ENCODE results near the gene PSG1. TPM values are rescaled to one million over a fixed set of nuclear protein-coding genes. Genes with fewer than 3 reads are reported as not detected.
"Not testable (repeated sequence)": the region's sequence is repeated elsewhere in the genome, so short reads cannot be mapped to it uniquely, and the experiment has no call there.

PSG1 gene
- total RNA-seq, 1 donor from 2014 or later: not detected

- intact Hi-C loops (cut with micrococcal nuclease); DNase-seq; ATAC-seq: not testable (repeated sequence)
Measured at GRCh38 chr19:42843631-42844030, 35.9 kb downstream of the PSG1 start.

DNA sequence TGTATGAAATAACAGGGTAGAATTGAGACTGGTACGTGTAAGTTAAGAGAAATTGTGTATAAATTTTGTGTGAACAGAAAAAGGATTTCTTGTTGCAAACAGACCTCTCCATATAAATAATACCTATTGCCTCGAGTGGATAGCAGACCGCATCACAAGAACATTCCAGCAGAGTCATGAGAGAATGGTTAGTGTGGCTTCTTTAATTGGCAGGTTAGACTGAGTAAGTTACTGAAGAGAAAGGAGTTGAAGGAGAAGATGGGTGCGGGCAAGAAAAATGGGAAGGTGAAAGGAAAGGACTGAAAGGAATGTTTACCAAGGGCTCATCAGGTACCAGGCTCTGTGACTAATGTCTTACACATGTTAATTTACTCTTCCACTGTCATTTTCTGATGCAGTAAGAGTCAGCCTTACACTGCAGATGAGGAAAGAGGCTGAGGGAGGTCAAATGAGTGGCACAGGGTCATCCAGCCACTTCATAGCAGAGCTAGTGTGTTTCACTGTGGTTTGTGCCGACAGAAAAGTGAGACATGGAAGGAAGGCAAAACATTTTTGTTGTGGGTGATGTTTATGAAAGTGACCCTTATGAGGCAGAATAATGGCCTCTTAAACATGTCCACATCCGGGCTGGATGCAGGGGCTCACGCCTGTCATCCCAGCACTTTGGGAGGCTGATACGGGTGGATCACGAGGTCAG, 46.6 kb downstream of the PSG1 start:
- DNase-seq; intact Hi-C loops (cut with micrococcal nuclease); ATAC-seq: not testable (repeated sequence)

GRCh38 chr19:42832023-42832680, 47.4 kb downstream of the PSG1 start:
- ATAC-seq; DNase-seq; intact Hi-C loops (cut with micrococcal nuclease): not testable (repeated sequence)

DNA sequence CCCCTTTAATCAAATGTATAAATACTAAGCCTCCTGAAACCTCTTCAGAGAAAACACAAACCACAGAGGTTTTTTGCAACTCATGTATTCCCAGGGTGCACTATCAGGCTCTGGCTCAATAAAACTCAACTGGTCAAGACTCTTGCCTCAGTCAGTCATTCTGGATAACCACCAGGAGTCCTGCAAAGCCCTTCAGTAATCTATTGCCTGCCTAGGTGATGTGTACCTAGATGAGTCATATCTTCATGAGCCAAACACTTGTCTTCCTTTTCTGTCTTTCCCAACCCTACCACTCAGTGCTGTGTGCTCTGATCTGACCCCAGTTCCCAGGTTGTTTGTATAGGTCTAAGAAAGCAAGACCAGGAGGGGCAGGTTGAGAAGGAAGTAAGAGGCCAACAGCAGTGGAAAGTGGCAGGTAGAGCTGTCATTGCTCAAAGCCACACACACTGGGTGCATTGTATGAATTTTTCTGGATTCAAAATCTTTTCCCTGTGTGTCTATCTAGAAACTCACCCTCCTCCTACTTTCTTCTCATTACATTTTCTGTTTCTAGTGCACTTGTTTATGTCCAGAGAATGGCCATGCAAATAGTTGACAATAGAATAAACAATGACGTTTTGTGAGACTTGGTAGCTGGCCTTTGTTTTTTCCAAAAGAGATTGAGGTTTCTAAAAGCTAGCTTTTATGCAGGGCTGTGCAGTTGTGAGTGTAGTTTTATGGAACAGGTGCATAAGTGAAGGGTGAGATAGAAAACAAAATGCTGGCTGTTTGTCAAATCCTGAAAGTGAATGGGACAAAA, 48.1 kb downstream of the PSG1 start:
- intact Hi-C loops (cut with micrococcal nuclease): no loop called here
- ATAC-seq (no peak), DNase-seq (no peak)

GRCh38 chr19:42821306-42821977, 58.1 kb downstream of the PSG1 start:
- DNase-seq; intact Hi-C loops (cut with micrococcal nuclease); ATAC-seq: not testable (repeated sequence)

GRCh38 chr19:42819960-42820650, 59.4 kb downstream of the PSG1 start:
- intact Hi-C loops (cut with micrococcal nuclease); ATAC-seq; DNase-seq: not testable (repeated sequence)

DNA sequence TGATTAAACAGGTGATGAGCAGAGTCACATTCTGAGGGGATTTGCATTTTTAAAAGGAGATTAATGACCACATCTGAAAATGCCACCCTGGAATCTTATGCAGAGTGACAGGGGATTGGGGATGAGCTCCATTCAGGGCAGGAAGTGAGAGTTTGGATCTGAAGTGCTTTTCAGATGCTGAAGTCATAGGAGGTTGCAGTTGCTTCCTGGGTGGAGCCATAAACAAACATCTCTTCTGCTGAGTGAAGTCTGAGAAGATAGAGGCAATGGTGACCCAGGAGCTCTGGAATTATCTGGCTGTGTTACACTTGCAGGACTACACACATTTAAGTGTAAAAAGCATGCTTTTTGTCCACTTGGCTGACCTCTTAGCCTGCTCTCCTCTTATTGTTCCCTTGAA, 62.6 kb downstream of the PSG1 start:
- DNase-seq (no peak), ATAC-seq (no peak)
- intact Hi-C loops (cut with micrococcal nuclease): no loop called here

Other genes starting within 250 kb of the PSG1 start
- not detected for gene PSG3, start 139.2 kb downstream of the PSG1 start, total RNA-seq
- gene PSG8, start 114.0 kb downstream of the PSG1 start, total RNA-seq: not detected
- gene PSG6, start 38.2 kb upstream of the PSG1 start, total RNA-seq: not detected
- not detected for gene PSG7, start 57.5 kb upstream of the PSG1 start, total RNA-seq
- not detected for gene PSG11, start 146.8 kb upstream of the PSG1 start, total RNA-seq
- not detected for gene PSG2, start 203.0 kb upstream of the PSG1 start, total RNA-seq

Measured in left ventricle myocardium superior (tissue), 1 donor.